Astrocyte (in vitro differentiated cells and primary cell): ENCODE results near the gene KCNH6. TPM values are rescaled to one million over a fixed set of nuclear protein-coding genes. Genes with fewer than 3 reads are reported as not detected.

Source experiments
- DNase-seq: peaks from one replicate; pipeline ENCODE4 v3.0.0-alpha.2; 2010; ENCODE audit warnings: low read depth
- FAIRE-seq: peaks from 2 replicates; lab custom pipeline; 2011; peaks lifted over from hg19 to GRCh38; lab: Jason Lieb, UNC
- H2AFZ ChIP-seq: 2 replicates; pipeline ENCODE4 v1.6.0; 2012; ENCODE audit warnings: low read depth, low read length, inconsistent platforms
- H3K27ac ChIP-seq: 2 replicates; pipeline ENCODE4 v1.5.1; 2011; ENCODE audit warnings: low read depth, low read length, inconsistent platforms
- H3K27me3 ChIP-seq: 2 replicates; pipeline ENCODE4 v1.6.0; 2011; ENCODE audit warnings: low read length, inconsistent platforms; ENCODE audit not compliant: insufficient read depth
- H3K36me3 ChIP-seq: 2 replicates; pipeline ENCODE4 v1.5.1; 2011; ENCODE audit warnings: low read length, inconsistent platforms; ENCODE audit not compliant: insufficient read depth
- H3K4me1 ChIP-seq: 2 replicates; pipeline ENCODE4 v1.5.1; 2011; ENCODE audit warnings: low read length, inconsistent platforms; ENCODE audit not compliant: insufficient read depth
- H3K4me2 ChIP-seq: 2 replicates; pipeline ENCODE4 v1.6.0; 2012; ENCODE audit warnings: low read length, inconsistent platforms
- H3K4me3 ChIP-seq: 2 replicates; pipeline ENCODE4 v1.5.1; 2011; ENCODE audit warnings: low read depth, mild to moderate bottlenecking, low read length, inconsistent platforms; ENCODE audit not compliant: insufficient read depth
- H3K79me2 ChIP-seq: 2 replicates; pipeline ENCODE4 v1.6.0; 2012; ENCODE audit warnings: mild to moderate bottlenecking, low read length, inconsistent platforms; ENCODE audit not compliant: insufficient read depth
- H3K9ac ChIP-seq: 2 replicates; pipeline ENCODE4 v1.6.0; 2012; ENCODE audit warnings: mild to moderate bottlenecking, low read length, inconsistent platforms
- H3K9me3 ChIP-seq: 2 replicates; pipeline ENCODE4 v1.5.1; 2012; ENCODE audit warnings: low read depth, mild to moderate bottlenecking, low read length, inconsistent platforms; ENCODE audit not compliant: insufficient read depth
- H4K20me1 ChIP-seq: 2 replicates; pipeline ENCODE4 v1.6.0; 2012; ENCODE audit warnings: low read length, inconsistent platforms; ENCODE audit not compliant: insufficient read depth
- H3K27ac Mint-ChIP-seq: one replicate; pipeline ENCODE4 v1.8.0; 2021; ENCODE audit warnings: mild to moderate bottlenecking, mixed read lengths; ENCODE audit not compliant: unreplicated experiment
- H3K27me3 Mint-ChIP-seq: one replicate; pipeline ENCODE4 v1.8.0; 2021; ENCODE audit warnings: low read depth, mixed read lengths; ENCODE audit not compliant: unreplicated experiment
- H3K36me3 Mint-ChIP-seq: one replicate; pipeline ENCODE4 v1.8.0; 2021; ENCODE audit warnings: low read depth, mixed read lengths; ENCODE audit not compliant: unreplicated experiment
- H3K4me1 Mint-ChIP-seq: one replicate; pipeline ENCODE4 v1.8.0; 2021; ENCODE audit warnings: low read depth, mixed read lengths; ENCODE audit not compliant: unreplicated experiment
- H3K4me3 Mint-ChIP-seq: one replicate; pipeline ENCODE4 v1.8.0; 2021; ENCODE audit warnings: mild to moderate bottlenecking, moderate library complexity, mixed read lengths; ENCODE audit not compliant: unreplicated experiment
- H3K9me3 Mint-ChIP-seq: one replicate; pipeline ENCODE4 v1.8.0; 2021; ENCODE audit warnings: mild to moderate bottlenecking, mixed read lengths; ENCODE audit not compliant: unreplicated experiment
- EZH2 ChIP-seq: IDR thresholded peaks from 2 replicates; pipeline ENCODE4 v1.6.1; 2012; ENCODE audit warnings: mild to moderate bottlenecking, low read length, inconsistent platforms; ENCODE audit not compliant: insufficient read depth
- total RNA-seq: library from RNA; stranded (reverse); gene quantifications from 2 replicates; pipeline ENCODE4 v1.2.1, GENCODE V29; 2021
- TF ChIP-seq, protein P1 (sequence below): IDR thresholded peaks from 2 replicates; pipeline ENCODE4 v1.5.1; 2011; ENCODE audit warnings: low read depth, mild to moderate bottlenecking, inconsistent platforms, low read length, moderate library complexity; ENCODE audit not compliant: insufficient read depth

The KCNH6 gene
- total RNA-seq, 1 donor from 2014 or later = not detected

DNA sequence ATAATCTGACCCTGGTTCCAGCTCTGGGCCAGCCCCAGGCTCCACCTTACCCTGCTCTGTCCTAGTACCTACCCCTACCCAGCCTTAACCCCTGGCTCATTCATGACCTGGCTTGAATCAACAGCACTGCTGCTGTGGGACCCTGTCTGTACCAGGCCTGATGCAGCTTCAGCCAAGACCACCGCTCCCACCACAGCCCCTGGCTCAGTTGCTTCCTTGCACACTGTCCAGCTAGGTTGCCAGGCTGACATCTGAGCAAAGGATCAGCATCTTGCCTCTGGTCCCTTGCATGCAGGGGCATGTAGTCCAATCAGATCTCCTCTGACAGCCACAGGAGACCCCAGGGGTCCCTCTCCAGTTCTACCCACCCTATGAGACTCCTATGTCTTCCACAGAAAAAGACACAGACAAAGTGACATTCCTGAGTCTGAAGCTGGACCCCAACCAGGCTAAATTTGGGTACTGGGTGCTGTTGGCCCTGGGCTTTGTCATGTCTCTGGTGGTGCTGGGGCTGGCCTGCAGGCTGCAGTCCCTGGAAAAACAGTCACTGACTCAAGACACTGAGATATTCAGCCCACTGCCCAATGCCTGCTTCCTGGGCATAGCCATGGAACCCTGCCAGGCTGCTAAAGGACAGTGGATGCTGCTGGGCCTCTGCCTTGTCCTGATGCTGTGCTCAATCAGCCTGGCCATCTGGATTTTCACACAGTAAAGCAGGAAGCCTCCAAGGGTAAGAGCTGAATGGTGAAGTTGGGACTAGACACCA is 3.9 kb upstream of the KCNH6 start:
- peaks cover 31% of the 10 kb centered on the region for H3K27me3 Mint-ChIP-seq

DNA sequence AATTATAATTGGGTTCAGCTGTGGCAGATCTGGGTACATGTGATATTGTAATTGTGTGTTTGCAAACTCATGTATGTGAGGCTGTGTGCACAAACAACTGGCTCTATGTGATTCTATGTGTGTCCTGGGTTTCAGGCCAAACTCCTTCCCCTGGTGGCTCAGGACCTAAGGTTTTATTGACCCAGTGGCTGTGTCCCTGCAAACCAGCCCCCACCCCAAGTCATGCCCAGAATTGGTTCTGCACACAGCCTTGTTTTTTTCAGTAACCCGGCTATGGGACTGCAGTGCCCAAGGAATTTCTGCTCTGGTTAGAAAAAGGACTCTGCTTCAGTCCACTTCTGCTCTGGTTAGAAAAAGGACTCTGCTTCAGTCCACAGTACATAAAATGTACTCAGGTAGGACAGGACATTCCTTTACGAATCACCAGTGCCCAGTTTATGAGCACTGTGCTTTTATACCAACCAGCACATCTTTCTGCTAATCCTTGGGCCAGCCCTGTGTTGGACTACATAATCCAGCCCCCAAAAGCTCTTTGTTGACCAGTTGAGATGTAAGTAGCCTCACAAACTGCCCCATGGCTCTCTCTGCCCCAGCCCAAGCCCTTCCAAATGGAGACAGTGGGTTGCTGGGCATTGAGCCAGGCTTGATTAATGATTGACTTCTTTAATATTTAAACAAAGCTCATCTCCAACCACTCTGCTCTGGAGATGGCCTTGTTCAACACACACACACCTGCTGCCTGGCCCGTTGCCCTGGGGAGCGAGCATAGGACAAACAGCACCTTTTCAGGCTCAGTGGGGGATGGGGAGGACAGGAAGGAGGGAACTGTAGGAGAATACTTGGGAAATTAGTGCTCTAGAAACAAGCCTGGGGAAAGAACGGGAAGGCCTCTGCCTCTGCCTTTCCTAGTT is 2.9 kb upstream of the KCNH6 start:
- Histone ChIP-seq H3K9me3 (no peaks in the 10 kb centered on the region), H3K27me3 (peaks cover 16% of the 10 kb centered on the region), H3K9ac (no peak overlapping the region), H3K36me3 (no peaks in the 10 kb centered on the region), H3K4me3 (no peak overlapping the region), H3K4me1 (peaks cover 10% of the 10 kb centered on the region), H3K27ac (no peak overlapping the region), H3K79me2 (no peaks in the 10 kb centered on the region), H3K4me2 (no peak overlapping the region), H4K20me1 (no peaks in the 10 kb centered on the region), H2AFZ (no peak overlapping the region)
- no peak for FAIRE-seq
- H3K27ac Mint-ChIP-seq = no peak overlapping the region
- H3K9me3 Mint-ChIP-seq = peaks cover 3% of the 10 kb centered on the region
- TF ChIP-seq, protein P1, sequence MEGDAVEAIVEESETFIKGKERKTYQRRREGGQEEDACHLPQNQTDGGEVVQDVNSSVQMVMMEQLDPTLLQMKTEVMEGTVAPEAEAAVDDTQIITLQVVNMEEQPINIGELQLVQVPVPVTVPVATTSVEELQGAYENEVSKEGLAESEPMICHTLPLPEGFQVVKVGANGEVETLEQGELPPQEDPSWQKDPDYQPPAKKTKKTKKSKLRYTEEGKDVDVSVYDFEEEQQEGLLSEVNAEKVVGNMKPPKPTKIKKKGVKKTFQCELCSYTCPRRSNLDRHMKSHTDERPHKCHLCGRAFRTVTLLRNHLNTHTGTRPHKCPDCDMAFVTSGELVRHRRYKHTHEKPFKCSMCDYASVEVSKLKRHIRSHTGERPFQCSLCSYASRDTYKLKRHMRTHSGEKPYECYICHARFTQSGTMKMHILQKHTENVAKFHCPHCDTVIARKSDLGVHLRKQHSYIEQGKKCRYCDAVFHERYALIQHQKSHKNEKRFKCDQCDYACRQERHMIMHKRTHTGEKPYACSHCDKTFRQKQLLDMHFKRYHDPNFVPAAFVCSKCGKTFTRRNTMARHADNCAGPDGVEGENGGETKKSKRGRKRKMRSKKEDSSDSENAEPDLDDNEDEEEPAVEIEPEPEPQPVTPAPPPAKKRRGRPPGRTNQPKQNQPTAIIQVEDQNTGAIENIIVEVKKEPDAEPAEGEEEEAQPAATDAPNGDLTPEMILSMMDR = no peak
- no peak for TF ChIP-seq EZH2
- H3K4me1 Mint-ChIP-seq = peaks cover 12% of the 10 kb centered on the region
- no peaks in the 10 kb centered on the region for H3K36me3 Mint-ChIP-seq
- H3K27me3 Mint-ChIP-seq = peaks cover 37% of the 10 kb centered on the region
- DNase-seq = no peak
- no peak overlapping the region for H3K4me3 Mint-ChIP-seq

More for the DNA sequence above, 3.9 kb upstream of the KCNH6 start:
- H4K20me1 ChIP-seq = no peaks in the 10 kb centered on the region
- H3K4me3 ChIP-seq = no peak overlapping the region
- H3K36me3 ChIP-seq = no peaks in the 10 kb centered on the region
- TF ChIP-seq, protein P1 = no peak
- TF ChIP-seq EZH2 = no peak
- H3K9me3 Mint-ChIP-seq = peaks cover 3% of the 10 kb centered on the region
- no peak overlapping the region for H3K9ac ChIP-seq
- peaks cover 12% of the 10 kb centered on the region for H3K4me1 Mint-ChIP-seq
- H3K27ac ChIP-seq = no peak overlapping the region
- no peak overlapping the region for H3K4me2 ChIP-seq
- H3K27me3 ChIP-seq = peaks cover 10% of the 10 kb centered on the region
- DNase-seq (no peak), FAIRE-seq (no peak)
- H3K9me3 ChIP-seq = no peaks in the 10 kb centered on the region
- H3K4me3 Mint-ChIP-seq = no peak overlapping the region
- no peaks in the 10 kb centered on the region for H3K79me2 ChIP-seq
- H3K4me1 ChIP-seq = peaks cover 10% of the 10 kb centered on the region
- H2AFZ ChIP-seq = no peak overlapping the region
- H3K36me3 Mint-ChIP-seq = no peaks in the 10 kb centered on the region
- H3K27ac Mint-ChIP-seq = no peak overlapping the region
